GM21381 (cell line): ENCODE data around the gene ERCC5.

Experiments used
- ATAC-seq: cut with Tn5 transposase; IDR thresholded peaks from one replicate; pipeline ENCODE4 v1.9.1; 2021; ENCODE audit warnings: mild to moderate bottlenecking, moderate library complexity; ENCODE audit not compliant: unreplicated experiment

ERCC5 gene

GRCh38 chr13:102879793-102880499, 34.1 kb downstream of the ERCC5 start:
- ATAC-seq, result no peak

GRCh38 chr13:102881819-102882686, 36.2 kb downstream of the ERCC5 start:
- no peak for ATAC-seq

GRCh38 chr13:102892503-102892902, 46.7 kb downstream of the ERCC5 start:
- ATAC-seq, result no peak

- ATAC-seq, result no peak
Measured at GRCh38 chr13:102897371-102898138, 51.7 kb downstream of the ERCC5 start.

- no peak for ATAC-seq
Measured at GRCh38 chr13:102900193-102900608, 54.4 kb downstream of the ERCC5 start.

- no peak for ATAC-seq
Measured at GRCh38 chr13:102901056-102901455, 55.2 kb downstream of the ERCC5 start.

- no peak for ATAC-seq
Measured at GRCh38 chr13:102901615-102902305, 55.9 kb downstream of the ERCC5 start.

GRCh38 chr13:102902789-102903347, 57.0 kb downstream of the ERCC5 start:
- no peak for ATAC-seq

- ATAC-seq, result no peak
Measured at GRCh38 chr13:102903659-102904407, 58.0 kb downstream of the ERCC5 start.

GRCh38 chr13:102904408-102904862, 58.6 kb downstream of the ERCC5 start:
- ATAC-seq, result no peak

- ATAC-seq, result no peak
Measured at GRCh38 chr13:102905905-102906771, 60.3 kb downstream of the ERCC5 start.

GRCh38 chr13:102907016-102907756, 61.4 kb downstream of the ERCC5 start:
- no peak for ATAC-seq

- no peak for ATAC-seq
Measured at GRCh38 chr13:102907886-102908515, 62.2 kb downstream of the ERCC5 start.

GRCh38 chr13:102909971-102910370, 64.1 kb downstream of the ERCC5 start:
- no peak for ATAC-seq

GRCh38 chr13:102911336-102911735, 65.5 kb downstream of the ERCC5 start:
- no peak for ATAC-seq

- ATAC-seq, result no peak
Measured at GRCh38 chr13:102912599-102912998, 66.8 kb downstream of the ERCC5 start.

- ATAC-seq, result no peak
Measured at GRCh38 chr13:102913914-102914313, 68.1 kb downstream of the ERCC5 start.
